ENCODE data around the gene JOSD2.

JOSD2 gene

GRCh38 chr19:50511069-50511822, at the start of gene JOSD2:
TSS of gene JOSD2 (minus strand) at chr19:50511191. CDS start at chr19:50510431, 760 bp downstream.
- DNase-seq (ENCODE audit: low spot score), result peak; percentile 97

DNA sequence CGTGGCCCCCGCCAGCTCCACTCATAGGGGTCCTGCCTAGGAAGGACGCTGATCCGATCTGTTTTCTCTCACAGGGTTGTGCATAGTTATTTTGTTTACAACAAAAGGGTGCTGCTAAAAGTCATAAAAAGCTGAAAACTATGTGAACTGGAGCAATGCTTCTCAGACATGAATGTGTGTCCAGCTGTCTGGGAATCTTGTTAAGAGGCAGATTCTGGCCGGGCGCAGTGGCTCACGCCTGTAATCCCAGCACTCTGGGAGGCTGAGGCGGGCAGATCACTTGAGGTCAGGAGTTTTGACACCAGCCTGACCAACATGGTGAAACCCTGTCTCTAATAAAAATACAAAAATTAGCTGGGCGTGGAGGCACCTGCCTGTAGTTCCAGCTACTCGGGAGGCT, 48.6 kb upstream of the JOSD2 start:
- no peak for DNase-seq (ENCODE audit: low spot score)

- no peak for DNase-seq (ENCODE audit: low spot score)
Observed at GRCh38 chr19:50558449-50558848, 47.5 kb upstream of the JOSD2 start.

DNA sequence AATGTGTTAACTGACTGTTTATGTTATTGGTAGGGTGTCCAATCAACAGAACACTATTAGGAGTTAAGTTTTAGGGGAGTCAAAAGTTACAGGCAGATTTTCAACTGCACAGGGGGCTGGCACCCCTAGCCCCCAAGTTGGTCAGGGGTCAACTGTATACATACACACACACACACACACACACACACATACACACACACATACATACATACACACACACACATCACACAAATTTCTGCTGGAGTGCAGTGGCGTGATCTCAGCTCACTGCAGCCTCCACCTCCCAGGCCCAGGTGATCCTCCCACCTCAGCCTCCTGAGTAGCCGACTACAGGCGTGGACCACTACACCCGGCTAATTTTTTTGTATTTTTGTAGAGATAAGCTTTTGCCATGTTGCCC, 47.0 kb upstream of the JOSD2 start:
- DNase-seq (ENCODE audit: low spot score), result no peak

DNA sequence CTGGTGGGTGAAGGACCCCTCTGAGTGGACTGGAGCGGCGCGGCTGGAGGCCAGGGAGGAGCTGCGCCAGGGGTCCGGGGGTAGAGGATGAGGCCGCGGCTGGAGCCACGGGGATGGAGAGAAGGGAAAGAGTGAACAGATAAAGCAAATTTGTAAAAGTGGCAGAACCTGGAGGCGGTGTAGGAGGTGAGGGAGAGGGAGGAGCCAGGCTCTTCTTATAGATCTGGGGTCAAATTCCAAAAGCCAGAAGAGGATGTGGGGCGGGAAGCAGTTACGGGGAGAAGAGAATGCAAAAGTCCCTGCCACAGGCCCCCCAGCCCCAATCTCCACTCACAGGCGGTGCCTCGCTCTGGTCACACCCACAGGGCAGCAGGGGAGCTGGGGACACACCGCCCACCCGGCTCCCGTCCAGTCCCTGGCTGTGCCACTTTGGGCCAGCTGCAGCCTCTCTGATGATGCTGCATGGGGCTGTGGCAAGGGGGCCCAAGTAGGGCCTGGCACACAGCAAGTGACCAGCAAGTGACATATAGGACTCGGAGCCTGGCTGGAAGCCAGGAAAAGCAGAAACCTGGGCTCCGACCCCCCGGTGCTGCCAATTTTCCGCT, 46.1 kb upstream of the JOSD2 start:
- DNase-seq (ENCODE audit: low spot score), result no peak

GRCh38 chr19:50556282-50557008, 45.5 kb upstream of the JOSD2 start:
- DNase-seq (ENCODE audit: low spot score), result peak; percentile 60

DNA sequence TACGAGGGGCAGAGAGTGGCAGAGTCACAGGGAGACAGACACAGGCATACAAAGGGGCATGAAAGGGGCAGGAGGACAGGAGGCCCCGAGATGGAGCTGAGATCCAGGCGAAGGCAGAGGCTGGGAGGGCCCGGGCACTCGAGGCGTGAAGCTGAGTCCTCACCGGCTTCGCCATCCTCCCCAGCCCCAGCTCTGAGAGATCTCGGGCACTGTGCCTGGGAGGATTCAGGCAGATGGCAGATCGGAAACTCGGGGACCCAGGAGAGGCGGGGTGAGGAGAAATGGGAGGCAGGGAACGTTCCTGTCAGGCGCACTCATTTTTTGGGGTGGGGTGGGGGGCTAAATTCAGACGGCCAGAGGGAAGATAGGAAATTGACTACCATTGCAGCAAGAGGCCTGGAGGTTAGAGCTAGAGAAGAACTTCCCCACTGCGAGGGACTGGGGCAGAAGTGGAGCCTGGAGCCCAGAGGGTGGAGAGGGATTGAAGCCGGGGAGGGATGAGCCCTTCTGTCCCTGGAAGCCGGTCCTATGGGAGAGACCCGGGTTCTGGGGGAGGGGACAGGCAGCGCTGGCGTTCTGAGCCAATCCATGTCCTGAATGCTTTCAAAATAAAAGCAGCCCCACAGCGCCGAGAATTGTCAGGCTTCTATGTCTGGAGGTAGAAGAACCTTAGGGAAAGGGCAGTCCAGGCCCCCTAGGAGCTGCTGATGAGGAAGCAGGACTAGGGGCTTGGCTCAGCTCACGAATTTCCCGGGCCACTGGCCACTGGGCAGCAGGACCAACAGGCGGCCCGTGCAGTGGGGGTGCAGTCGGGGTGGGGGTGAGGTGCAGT, 44.7 kb upstream of the JOSD2 start:
- DNase-seq (ENCODE audit: low spot score), result no peak

DNA sequence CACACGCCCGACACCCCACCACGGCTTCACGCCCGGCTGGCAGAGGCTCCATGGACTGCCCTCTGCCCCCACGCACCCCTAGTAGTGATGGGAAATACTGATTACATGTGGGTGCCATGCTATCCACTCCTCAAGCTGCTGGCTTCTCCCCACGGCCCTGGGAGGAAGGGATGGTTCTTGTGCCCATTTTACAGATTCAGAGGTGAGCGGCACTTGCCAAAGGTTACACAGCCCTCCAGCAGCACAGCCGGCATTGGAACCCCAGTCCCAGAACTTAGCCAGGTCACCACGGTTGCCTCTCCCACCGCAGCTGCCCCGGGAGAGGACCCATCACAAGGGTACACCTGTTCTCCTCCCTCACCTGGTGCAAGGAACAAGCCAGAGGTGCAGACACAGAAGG, 44.0 kb upstream of the JOSD2 start:
- DNase-seq (ENCODE audit: low spot score), result no peak

DNA sequence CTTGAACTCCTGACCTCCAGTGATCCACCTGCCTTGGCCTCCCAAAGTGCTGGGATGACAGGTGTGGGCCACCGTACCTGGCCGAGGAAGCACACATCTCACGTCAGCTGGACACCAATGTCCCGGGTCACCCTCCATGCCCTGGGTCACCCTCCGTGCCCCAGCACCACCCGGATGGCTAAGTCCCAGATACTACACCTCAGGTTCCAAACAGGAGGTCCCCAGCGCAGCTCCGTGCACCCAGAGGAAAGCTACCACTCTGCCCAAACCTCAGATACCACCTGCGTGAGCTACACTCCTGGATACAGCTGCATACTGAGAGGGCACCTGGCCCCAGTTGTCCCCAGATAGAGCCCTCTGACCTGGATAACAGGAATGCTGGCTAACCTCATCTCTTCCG, 43.2 kb upstream of the JOSD2 start:
- DNase-seq (ENCODE audit: low spot score), result no peak

GRCh38 chr19:50553134-50553703, 42.2 kb upstream of the JOSD2 start:
- no peak for DNase-seq (ENCODE audit: low spot score)

GRCh38 chr19:50552540-50552939, 41.5 kb upstream of the JOSD2 start:
- no peak for DNase-seq (ENCODE audit: low spot score)

DNA sequence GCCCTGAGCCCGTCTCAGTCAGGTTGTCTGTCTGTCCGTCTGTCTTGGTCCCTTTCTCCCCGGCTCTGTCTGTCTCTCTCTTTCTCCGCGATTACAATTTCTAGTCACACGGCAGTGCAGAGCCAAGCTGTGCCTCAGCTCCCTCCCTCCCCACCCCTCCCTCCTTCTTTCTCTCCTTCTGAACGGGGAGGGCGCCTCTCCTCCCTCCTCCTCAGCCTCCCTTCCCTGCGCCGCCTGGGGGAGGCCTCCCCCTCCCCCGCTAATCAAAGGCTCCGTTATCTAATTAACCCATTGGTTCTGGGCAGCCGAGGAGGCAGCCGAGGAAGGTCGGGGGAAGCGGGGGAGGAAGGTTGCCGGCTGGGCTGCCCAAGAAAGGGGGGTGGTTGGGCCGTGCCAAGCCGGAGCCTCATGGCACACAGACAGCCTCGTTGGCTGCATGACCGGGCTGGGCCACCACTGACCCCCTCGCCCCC, 40.8 kb upstream of the JOSD2 start:
- no peak for DNase-seq (ENCODE audit: low spot score)

- no peak for DNase-seq (ENCODE audit: low spot score)
Observed at GRCh38 chr19:50551034-50551714, 40.2 kb upstream of the JOSD2 start.

DNA sequence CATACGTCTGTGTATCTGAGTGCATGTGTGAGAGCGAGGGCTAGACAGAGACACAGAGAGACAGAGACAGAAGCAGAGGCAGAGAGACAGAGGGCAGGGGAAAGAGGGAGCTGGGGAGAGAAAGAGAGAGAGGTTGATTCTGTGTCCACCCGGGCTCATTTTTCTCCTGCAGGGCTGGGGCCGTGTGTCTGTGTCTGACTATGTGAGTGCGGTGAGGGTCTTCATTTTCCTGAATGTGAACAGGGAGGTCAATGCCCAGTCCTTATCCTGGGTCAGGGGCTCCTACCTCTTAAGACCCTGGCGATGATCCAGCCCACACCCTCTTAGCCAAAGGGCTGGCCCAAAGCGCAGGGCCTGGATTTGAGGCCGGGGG, 39.6 kb upstream of the JOSD2 start:
- DNase-seq (ENCODE audit: low spot score), result no peak

- no peak for DNase-seq (ENCODE audit: low spot score)
Observed at GRCh38 chr19:50549927-50550593, 39.1 kb upstream of the JOSD2 start.

- DNase-seq (ENCODE audit: low spot score), result no peak
Observed at GRCh38 chr19:50549059-50549926, 38.3 kb upstream of the JOSD2 start.

GRCh38 chr19:50548191-50549058, 37.4 kb upstream of the JOSD2 start:
- no peak for DNase-seq (ENCODE audit: low spot score)

DNA sequence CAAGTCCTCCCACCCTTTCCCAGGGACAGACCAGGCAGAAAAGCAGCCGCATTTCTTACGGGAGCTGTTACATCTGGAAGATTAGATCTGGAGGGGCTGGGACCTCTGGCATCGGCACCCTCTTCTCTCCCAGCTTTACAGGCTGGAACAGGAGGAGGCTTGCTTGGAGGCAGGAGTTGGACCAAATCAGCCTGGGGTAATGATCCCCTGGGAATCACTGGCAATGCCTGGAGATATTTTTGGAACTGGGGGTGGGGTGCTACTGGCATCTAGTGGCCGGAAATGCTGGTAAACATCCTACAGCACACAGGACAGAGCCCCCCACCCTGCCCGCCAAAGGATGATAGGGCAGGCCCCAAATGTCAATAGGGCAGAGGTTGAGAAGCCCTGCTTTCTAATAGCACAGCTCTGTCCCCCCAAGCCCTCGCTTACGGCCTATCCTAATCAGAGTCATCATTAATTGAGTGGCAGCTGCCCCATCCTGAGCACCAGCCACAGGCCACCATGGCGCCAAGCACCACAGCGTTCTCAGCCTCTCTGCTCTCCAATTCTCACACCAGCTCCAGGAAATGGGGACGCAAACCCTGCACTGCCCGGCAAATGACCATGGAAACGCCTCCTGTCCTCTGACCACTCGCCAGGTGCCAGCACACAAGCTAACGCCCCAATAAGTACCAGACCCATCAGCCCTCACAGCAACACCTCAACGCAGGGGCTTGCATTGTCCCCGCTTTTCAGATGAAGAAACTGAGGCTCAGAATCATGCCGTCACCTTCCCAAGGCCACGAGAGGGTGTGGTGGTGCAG, 36.6 kb upstream of the JOSD2 start:
- no peak for DNase-seq (ENCODE audit: low spot score)
